Sigmoid colon (tissue), 4 donors: ENCODE data around the gene NBEAL2.

Source experiments
- EP300 ChIP-seq, 4 donors: sonication (generic); formaldehyde crosslinking; IDR thresholded peaks; one replicate each; pipeline ENCODE4 v1.6.1; 2017; ENCODE audit warnings: antibody characterized with exemption in 4 of 4
- POLR2A ChIP-seq, 2 donors: fragments of 450-650 bp; IDR thresholded peaks; one replicate each; pipeline ENCODE4 v1.6.1; 2016; ENCODE audit warnings: antibody characterized with exemption in 2 of 2, mild to moderate bottlenecking in 2 of 2, moderate library complexity in 2 of 2
- POLR2AphosphoS5 ChIP-seq, 4 donors: sonication (generic); formaldehyde crosslinking; IDR thresholded peaks; one replicate each; pipeline ENCODE4 v1.6.1; 2017; ENCODE audit warnings: antibody characterized with exemption in 4 of 4
- TF ChIP-seq, protein P1 (sequence below), 4 experiments: fragments of 450-650 bp in 3 of 4; fragments of 200-600 bp in 1 of 4; IDR thresholded peaks; one replicate each; pipeline ENCODE4 v1.5.1; 2016 to 2019; ENCODE audit warnings: antibody characterized with exemption in 4 of 4, mild to moderate bottlenecking in 3 of 4, moderate library complexity in 2 of 4

DNA sequence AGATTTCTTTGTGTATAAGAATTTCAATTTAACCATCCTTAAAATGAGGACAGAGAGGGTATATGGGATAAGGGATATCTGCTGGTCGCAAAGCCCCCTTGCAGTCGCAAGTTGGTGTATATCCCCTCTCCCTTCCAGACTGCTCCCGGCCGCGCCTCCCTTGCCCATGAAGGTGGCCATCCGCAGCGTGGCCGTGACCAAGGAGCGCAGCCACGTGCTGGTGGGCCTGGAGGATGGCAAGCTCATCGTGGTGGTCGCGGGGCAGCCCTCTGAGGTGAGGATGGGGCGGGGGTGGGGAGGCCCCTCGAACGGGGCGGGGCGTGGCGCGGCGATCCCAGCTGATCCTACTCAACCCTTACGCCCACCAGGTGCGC, 29.4 kb downstream of the NBEAL2 start:
- TF ChIP-seq, protein P1, sequence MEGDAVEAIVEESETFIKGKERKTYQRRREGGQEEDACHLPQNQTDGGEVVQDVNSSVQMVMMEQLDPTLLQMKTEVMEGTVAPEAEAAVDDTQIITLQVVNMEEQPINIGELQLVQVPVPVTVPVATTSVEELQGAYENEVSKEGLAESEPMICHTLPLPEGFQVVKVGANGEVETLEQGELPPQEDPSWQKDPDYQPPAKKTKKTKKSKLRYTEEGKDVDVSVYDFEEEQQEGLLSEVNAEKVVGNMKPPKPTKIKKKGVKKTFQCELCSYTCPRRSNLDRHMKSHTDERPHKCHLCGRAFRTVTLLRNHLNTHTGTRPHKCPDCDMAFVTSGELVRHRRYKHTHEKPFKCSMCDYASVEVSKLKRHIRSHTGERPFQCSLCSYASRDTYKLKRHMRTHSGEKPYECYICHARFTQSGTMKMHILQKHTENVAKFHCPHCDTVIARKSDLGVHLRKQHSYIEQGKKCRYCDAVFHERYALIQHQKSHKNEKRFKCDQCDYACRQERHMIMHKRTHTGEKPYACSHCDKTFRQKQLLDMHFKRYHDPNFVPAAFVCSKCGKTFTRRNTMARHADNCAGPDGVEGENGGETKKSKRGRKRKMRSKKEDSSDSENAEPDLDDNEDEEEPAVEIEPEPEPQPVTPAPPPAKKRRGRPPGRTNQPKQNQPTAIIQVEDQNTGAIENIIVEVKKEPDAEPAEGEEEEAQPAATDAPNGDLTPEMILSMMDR (IDR thresholded peaks at IDR 0.05), result no peak
- TF ChIP-seq POLR2AphosphoS5 (IDR thresholded peaks at IDR 0.05), result no peak
- no peak for TF ChIP-seq POLR2A (IDR thresholded peaks at IDR 0.05)
- TF ChIP-seq EP300 (IDR thresholded peaks at IDR 0.05), result no peak
